WERI-Rb-1 (cell line): ENCODE measurements around the gene DPP9.
A peak's percentile ranks its signal among the peaks of the same experiment; 100 is the strongest.

Experiments used
- DNase-seq: peaks from one replicate; pipeline ENCODE4 v3.0.0-alpha.2; 2020
- H3K27ac ChIP-seq: fragments of 250-450 bp; sonication (Bioruptor Pico); 2 replicates; pipeline ENCODE4 v1.5.1; 2020; ENCODE audit warnings: mild to moderate bottlenecking, moderate library complexity
- H3K27me3 ChIP-seq: fragments of 250-450 bp; sonication (Bioruptor Pico); 2 replicates; pipeline ENCODE4 v1.5.1; 2021; ENCODE audit warnings: mild to moderate bottlenecking, low read depth, moderate library complexity; ENCODE audit not compliant: insufficient read depth, severe bottlenecking
- H3K36me3 ChIP-seq: fragments of 250-450 bp; sonication (Bioruptor Pico); 2 replicates; pipeline ENCODE4 v1.5.1; 2020; ENCODE audit warnings: mild to moderate bottlenecking, moderate library complexity
- H3K4me3 ChIP-seq: 2 replicates; pipeline ENCODE4 v1.5.1; 2011; ENCODE audit warnings: low read depth, mild to moderate bottlenecking, control low read depth, low read length
- H3K9me3 ChIP-seq: fragments of 250-450 bp; sonication (Bioruptor Pico); 2 replicates; pipeline ENCODE4 v1.5.1; 2021; ENCODE audit warnings: mild to moderate bottlenecking, moderate library complexity; ENCODE audit not compliant: severe bottlenecking
- CTCF ChIP-seq: IDR thresholded peaks from 2 replicates; pipeline ENCODE4 v1.5.1; 2011; ENCODE audit warnings: low read depth, mild to moderate bottlenecking, control low read depth, inconsistent platforms, low read length

The DPP9 gene

DNA sequence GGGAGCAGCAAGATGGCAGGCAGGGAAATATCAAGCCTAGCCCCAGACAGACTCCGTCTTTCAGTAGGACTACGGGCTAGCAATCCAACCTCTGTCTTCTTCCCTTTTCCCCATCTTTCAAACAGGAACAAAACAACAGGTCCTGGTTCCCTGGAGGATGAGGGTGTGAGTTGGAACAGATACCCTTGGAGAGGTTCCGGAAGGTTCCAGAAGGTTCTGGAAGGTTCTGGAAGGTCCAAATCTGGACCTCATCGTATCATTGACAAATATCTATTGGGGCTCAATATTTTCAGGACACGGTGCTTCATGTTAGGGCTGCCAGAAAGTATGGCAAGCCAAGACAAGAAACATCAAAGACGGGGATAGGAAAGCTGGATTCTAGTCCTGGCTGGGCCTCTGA is 39.4 kb upstream of the DPP9 start:
- no peak for TF ChIP-seq CTCF
- Histone ChIP-seq H3K27ac (peak overlapping the region; percentile 84), H3K36me3 (no peaks in the 10 kb centered on the region), H3K9me3 (no peaks in the 10 kb centered on the region), H3K4me3 (no peak overlapping the region), H3K27me3 (no peaks in the 10 kb centered on the region)
- no peak for DNase-seq

GRCh38 chr19:4760285-4760650 is 36.6 kb upstream of the DPP9 start:
- no peak for DNase-seq
- H3K36me3 ChIP-seq = no peaks in the 10 kb centered on the region
- peak overlapping the region; percentile 71 for H3K27ac ChIP-seq
- no peak for TF ChIP-seq CTCF
- H3K27me3 ChIP-seq = no peaks in the 10 kb centered on the region
- no peaks in the 10 kb centered on the region for H3K9me3 ChIP-seq
- peak overlapping the region; percentile 52 for H3K4me3 ChIP-seq

- TF ChIP-seq CTCF = no peak
- Histone ChIP-seq H3K27me3 (no peaks in the 10 kb centered on the region), H3K9me3 (no peaks in the 10 kb centered on the region), H3K36me3 (no peaks in the 10 kb centered on the region), H3K27ac (peak overlapping the region; percentile 71), H3K4me3 (peak overlapping the region; percentile 52)
- DNase-seq = peak; percentile 98
Measured at GRCh38 chr19:4759388-4760284, 36.0 kb upstream of the DPP9 start.

- TF ChIP-seq CTCF = no peak
- Histone ChIP-seq H3K4me3 (no peak overlapping the region), H3K27ac (no peak overlapping the region), H3K36me3 (no peaks in the 10 kb centered on the region), H3K9me3 (no peaks in the 10 kb centered on the region), H3K27me3 (no peaks in the 10 kb centered on the region)
- DNase-seq = no peak
Measured at GRCh38 chr19:4758659-4759058, 35.0 kb upstream of the DPP9 start.

GRCh38 chr19:4758082-4758481 is 34.4 kb upstream of the DPP9 start:
- Histone ChIP-seq H3K27ac (no peak overlapping the region), H3K27me3 (no peaks in the 10 kb centered on the region), H3K9me3 (no peaks in the 10 kb centered on the region), H3K36me3 (no peaks in the 10 kb centered on the region), H3K4me3 (no peak overlapping the region)
- DNase-seq = no peak
- no peak for TF ChIP-seq CTCF

GRCh38 chr19:4755459-4755858 is 31.8 kb upstream of the DPP9 start:
- H3K27ac ChIP-seq = no peak overlapping the region
- H3K4me3 ChIP-seq = no peak overlapping the region
- TF ChIP-seq CTCF = no peak

More at GRCh38 chr19:4755459-4755858, 31.8 kb upstream of the DPP9 start:
- Histone ChIP-seq H3K27me3 (no peaks in the 10 kb centered on the region), H3K36me3 (no peaks in the 10 kb centered on the region), H3K9me3 (no peaks in the 10 kb centered on the region)
- DNase-seq = no peak
